ENCODE results near the gene EPHA6.

EPHA6 gene

GRCh38 chr3:97235179-97235578 lies 420.8 kb downstream of the EPHA6 start:
- no peak for TF ChIP-seq CTCF (IDR thresholded peaks at IDR 0.05; ENCODE audit: unreplicated experiment in 3 of 3)
- Mint-ChIP-seq H3K36me3 (ENCODE audit: low read depth) (no peaks in the 10 kb centered on the region), H3K27ac (no peak overlapping the region), H3K4me1 (peaks cover 5% of the 10 kb centered on the region), H3K9me3 (no peaks in the 10 kb centered on the region), H3K27me3 (ENCODE audit: low read depth) (no peaks in the 10 kb centered on the region), H3K4me3 (no peak overlapping the region)

GRCh38 chr3:97235611-97236315 lies 421.4 kb downstream of the EPHA6 start:
- Mint-ChIP-seq H3K4me1 (peaks cover 5% of the 10 kb centered on the region), H3K27ac (no peak overlapping the region), H3K9me3 (no peaks in the 10 kb centered on the region), H3K36me3 (ENCODE audit: low read depth) (no peaks in the 10 kb centered on the region), H3K4me3 (no peak overlapping the region), H3K27me3 (ENCODE audit: low read depth) (no peaks in the 10 kb centered on the region)
- TF ChIP-seq CTCF (IDR thresholded peaks at IDR 0.05; ENCODE audit: unreplicated experiment in 3 of 3) = no peak

GRCh38 chr3:97241417-97241816 lies 427.0 kb downstream of the EPHA6 start:
- no peak overlapping the region for H3K4me3 Mint-ChIP-seq
- H3K36me3 Mint-ChIP-seq (ENCODE audit: low read depth) = no peaks in the 10 kb centered on the region
- H3K27me3 Mint-ChIP-seq (ENCODE audit: low read depth) = no peaks in the 10 kb centered on the region
- no peaks in the 10 kb centered on the region for H3K9me3 Mint-ChIP-seq
- TF ChIP-seq CTCF (IDR thresholded peaks at IDR 0.05; ENCODE audit: unreplicated experiment in 3 of 3) = no peak
- H3K4me1 Mint-ChIP-seq = no peaks in the 10 kb centered on the region
- H3K27ac Mint-ChIP-seq = no peak overlapping the region

GRCh38 chr3:97245201-97245910 lies 431.0 kb downstream of the EPHA6 start:
- TF ChIP-seq CTCF (IDR thresholded peaks at IDR 0.05; ENCODE audit: unreplicated experiment in 3 of 3) = no peak
- Mint-ChIP-seq H3K4me3 (no peak overlapping the region), H3K4me1 (no peaks in the 10 kb centered on the region), H3K9me3 (no peaks in the 10 kb centered on the region), H3K27ac (no peak overlapping the region), H3K36me3 (ENCODE audit: low read depth) (no peaks in the 10 kb centered on the region), H3K27me3 (ENCODE audit: low read depth) (no peaks in the 10 kb centered on the region)

- no peaks in the 10 kb centered on the region for H3K36me3 Mint-ChIP-seq (ENCODE audit: low read depth)
- no peak overlapping the region for H3K27ac Mint-ChIP-seq
- H3K27me3 Mint-ChIP-seq (ENCODE audit: low read depth) = no peaks in the 10 kb centered on the region
- H3K9me3 Mint-ChIP-seq = no peaks in the 10 kb centered on the region
- H3K4me1 Mint-ChIP-seq = no peaks in the 10 kb centered on the region
- no peak for TF ChIP-seq CTCF (IDR thresholded peaks at IDR 0.05; ENCODE audit: unreplicated experiment in 3 of 3)
- H3K4me3 Mint-ChIP-seq = no peak overlapping the region
These were observed 441.7 kb downstream of the EPHA6 start for GRCh38 chr3:97256060-97256459.
